Fibroblast of the aortic adventitia (primary cell): ENCODE results near the gene ITPR2. TPM values are rescaled to one million over a fixed set of nuclear protein-coding genes. Genes with fewer than 3 reads are reported as not detected.
"Not testable (repeated sequence)": the region's sequence is repeated elsewhere in the genome, so short reads cannot be mapped to it uniquely, and the experiment has no call there.

Experiments used
- DNase-seq: peaks from one replicate; pipeline ENCODE4 v3.0.0-alpha.2; 2010; ENCODE audit warnings: low read depth
- H3K4me3 ChIP-seq: 2 replicates; pipeline ENCODE4 v1.5.1; 2011; ENCODE audit warnings: low read depth, mild to moderate bottlenecking, control low read depth, low read length, moderate library complexity
- CTCF ChIP-seq: IDR thresholded peaks from 2 replicates; pipeline ENCODE4 v1.5.1; 2011; ENCODE audit warnings: mild to moderate bottlenecking, low read length, control low read depth, inconsistent platforms; ENCODE audit not compliant: insufficient read depth
- total RNA-seq: library from RNA; depleted of rRNA; stranded (reverse); fragments of >200 nt; gene quantifications from 2 replicates; pipeline ENCODE4 v1.2.3, GENCODE V29; 2012; ENCODE audit warnings: low replicate concordance

The ITPR2 gene
- total RNA-seq, 1 donor = 15.5 TPM

GRCh38 chr12:26782372-26783130 lies 50.4 kb downstream of the ITPR2 start:
- no peak for TF ChIP-seq CTCF
- DNase-seq = no peak
- no peak overlapping the region for H3K4me3 ChIP-seq

GRCh38 chr12:26780656-26781055 lies 52.3 kb downstream of the ITPR2 start:
- H3K4me3 ChIP-seq, DNase-seq: not testable (repeated sequence)

- DNase-seq, H3K4me3 ChIP-seq: not testable (repeated sequence)
These were observed 54.7 kb downstream of the ITPR2 start for GRCh38 chr12:26778173-26778775.

GRCh38 chr12:26777236-26777635 lies 55.8 kb downstream of the ITPR2 start:
- no peak overlapping the region for H3K4me3 ChIP-seq
- no peak for TF ChIP-seq CTCF
- no peak for DNase-seq

GRCh38 chr12:26775991-26776390 lies 57.0 kb downstream of the ITPR2 start:
- not testable (repeated sequence) for H3K4me3 ChIP-seq, DNase-seq

GRCh38 chr12:26773313-26774104 lies 59.5 kb downstream of the ITPR2 start:
- no peak for TF ChIP-seq CTCF
- no peak for DNase-seq

GRCh38 chr12:26771861-26772260 lies 61.1 kb downstream of the ITPR2 start:
- DNase-seq = no peak
- no peak for TF ChIP-seq CTCF
- H3K4me3 ChIP-seq = no peak overlapping the region

More at GRCh38 chr12:26773313-26774104, 59.5 kb downstream of the ITPR2 start:
- no peak overlapping the region for H3K4me3 ChIP-seq

- no peak for TF ChIP-seq CTCF
- no peak for DNase-seq
- H3K4me3 ChIP-seq = no peak overlapping the region
These were observed 62.5 kb downstream of the ITPR2 start for GRCh38 chr12:26770239-26771070.
